ENCODE measurements around the gene KATNA1.

DNA sequence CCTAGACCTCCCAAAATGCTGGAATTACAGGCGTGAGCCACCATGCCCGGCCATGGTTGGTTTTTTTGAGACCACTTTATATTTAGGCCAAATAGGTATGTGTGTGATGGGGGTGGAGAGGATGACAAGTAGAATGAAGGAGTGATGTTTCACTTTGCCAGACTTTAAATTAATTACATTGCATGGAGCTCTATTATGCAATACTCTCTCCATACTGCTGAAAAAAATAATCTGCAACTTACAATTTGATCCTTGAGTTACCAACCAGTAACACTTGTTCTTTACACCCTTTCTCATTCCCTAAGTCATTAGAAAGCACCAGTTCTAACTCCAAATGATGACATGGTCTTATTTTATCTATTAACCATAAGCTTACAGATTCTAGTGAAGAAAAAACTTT lies 55.5 kb downstream of the KATNA1 start:
- TF ChIP-seq, protein P1, sequence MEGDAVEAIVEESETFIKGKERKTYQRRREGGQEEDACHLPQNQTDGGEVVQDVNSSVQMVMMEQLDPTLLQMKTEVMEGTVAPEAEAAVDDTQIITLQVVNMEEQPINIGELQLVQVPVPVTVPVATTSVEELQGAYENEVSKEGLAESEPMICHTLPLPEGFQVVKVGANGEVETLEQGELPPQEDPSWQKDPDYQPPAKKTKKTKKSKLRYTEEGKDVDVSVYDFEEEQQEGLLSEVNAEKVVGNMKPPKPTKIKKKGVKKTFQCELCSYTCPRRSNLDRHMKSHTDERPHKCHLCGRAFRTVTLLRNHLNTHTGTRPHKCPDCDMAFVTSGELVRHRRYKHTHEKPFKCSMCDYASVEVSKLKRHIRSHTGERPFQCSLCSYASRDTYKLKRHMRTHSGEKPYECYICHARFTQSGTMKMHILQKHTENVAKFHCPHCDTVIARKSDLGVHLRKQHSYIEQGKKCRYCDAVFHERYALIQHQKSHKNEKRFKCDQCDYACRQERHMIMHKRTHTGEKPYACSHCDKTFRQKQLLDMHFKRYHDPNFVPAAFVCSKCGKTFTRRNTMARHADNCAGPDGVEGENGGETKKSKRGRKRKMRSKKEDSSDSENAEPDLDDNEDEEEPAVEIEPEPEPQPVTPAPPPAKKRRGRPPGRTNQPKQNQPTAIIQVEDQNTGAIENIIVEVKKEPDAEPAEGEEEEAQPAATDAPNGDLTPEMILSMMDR (IDR thresholded peaks at IDR 0.05), result no peak
- TF ChIP-seq POLR2A (IDR thresholded peaks at IDR 0.05), result no peak
